DOHH2 (cell line): ENCODE results near the gene NUP62.

Source experiments
- H3F3A ChIP-seq: fragments of 200-600 bp; sonication (generic), shearing (Covaris generic); 2 replicates; pipeline ENCODE4 v1.6.0; 2016; ENCODE audit warnings: antibody characterized with exemption, mild to moderate bottlenecking; ENCODE audit not compliant: control insufficient read depth, insufficient read depth
- H3K27ac ChIP-seq: fragments of 200-600 bp; sonication (generic); 2 replicates; pipeline ENCODE4 v1.5.1; 2014; ENCODE audit warnings: low read depth, mild to moderate bottlenecking, low read length, moderate library complexity
- H3K27me3 ChIP-seq: fragments of 200-600 bp; sonication (generic); 2 replicates; pipeline ENCODE4 v1.6.1; 2014; ENCODE audit warnings: mild to moderate bottlenecking, low read length, mixed read lengths; ENCODE audit not compliant: control insufficient read depth
- H3K36me3 ChIP-seq: fragments of 200-600 bp; sonication (generic); 2 replicates; pipeline ENCODE4 v1.6.1; 2014; ENCODE audit warnings: mild to moderate bottlenecking, low read length, moderate library complexity, mixed read lengths; ENCODE audit not compliant: control insufficient read depth
- H3K4me1 ChIP-seq: fragments of 200-600 bp; sonication (generic); 2 replicates; pipeline ENCODE4 v1.6.1; 2014; ENCODE audit warnings: mild to moderate bottlenecking, low read length, mixed read lengths; ENCODE audit not compliant: control insufficient read depth
- H3K4me2 ChIP-seq: fragments of 200-600 bp; sonication (generic); 2 replicates; pipeline ENCODE4 v1.6.0; 2014; ENCODE audit warnings: mild to moderate bottlenecking, low read length, moderate library complexity
- H3K4me3 ChIP-seq: fragments of 200-600 bp; sonication (generic); 2 replicates; pipeline ENCODE4 v1.5.1; 2014; ENCODE audit warnings: mild to moderate bottlenecking, low read length, mixed read lengths
- H3K79me2 ChIP-seq: fragments of 200-600 bp; sonication (generic); 2 replicates; pipeline ENCODE4 v1.6.1; 2014; ENCODE audit warnings: mild to moderate bottlenecking, low read length, mixed read lengths; ENCODE audit not compliant: control insufficient read depth
- H3K9me2 ChIP-seq: fragments of 200-600 bp; sonication (generic); replicated peaks from 2 replicates; pipeline ENCODE4 v1.6.1; 2014; ENCODE audit warnings: mild to moderate bottlenecking, low read length, mixed read lengths; ENCODE audit not compliant: control insufficient read depth
- H3K9me3 ChIP-seq: fragments of 200-600 bp; sonication (generic); 2 replicates; pipeline ENCODE4 v1.6.1; 2014; ENCODE audit warnings: antibody characterized with exemption, low read length, mixed read lengths; ENCODE audit not compliant: control insufficient read depth, insufficient read depth
- H4K20me1 ChIP-seq: fragments of 200-600 bp; sonication (generic); 2 replicates; pipeline ENCODE4 v1.6.0; 2014; ENCODE audit warnings: low read depth, mild to moderate bottlenecking, antibody characterized with exemption, low read length, moderate library complexity; ENCODE audit not compliant: control insufficient read depth, insufficient read depth
- EZH2phosphoT487 ChIP-seq: fragments of 200-600 bp; sonication (generic); IDR thresholded peaks from 2 replicates; pipeline ENCODE4 v1.6.1; 2017; ENCODE audit warnings: borderline replicate concordance, mild to moderate bottlenecking, antibody characterized with exemption, low read length, moderate library complexity, mixed read lengths
- TF ChIP-seq, protein P1 (sequence below): fragments of 200-600 bp; sonication (generic); IDR thresholded peaks from one replicate; pipeline ENCODE4 v1.5.1; 2014; ENCODE audit warnings: antibody characterized with exemption, mild to moderate bottlenecking, low read depth, low read length; ENCODE audit not compliant: poor library complexity, severe bottlenecking

Gene NUP62

DNA sequence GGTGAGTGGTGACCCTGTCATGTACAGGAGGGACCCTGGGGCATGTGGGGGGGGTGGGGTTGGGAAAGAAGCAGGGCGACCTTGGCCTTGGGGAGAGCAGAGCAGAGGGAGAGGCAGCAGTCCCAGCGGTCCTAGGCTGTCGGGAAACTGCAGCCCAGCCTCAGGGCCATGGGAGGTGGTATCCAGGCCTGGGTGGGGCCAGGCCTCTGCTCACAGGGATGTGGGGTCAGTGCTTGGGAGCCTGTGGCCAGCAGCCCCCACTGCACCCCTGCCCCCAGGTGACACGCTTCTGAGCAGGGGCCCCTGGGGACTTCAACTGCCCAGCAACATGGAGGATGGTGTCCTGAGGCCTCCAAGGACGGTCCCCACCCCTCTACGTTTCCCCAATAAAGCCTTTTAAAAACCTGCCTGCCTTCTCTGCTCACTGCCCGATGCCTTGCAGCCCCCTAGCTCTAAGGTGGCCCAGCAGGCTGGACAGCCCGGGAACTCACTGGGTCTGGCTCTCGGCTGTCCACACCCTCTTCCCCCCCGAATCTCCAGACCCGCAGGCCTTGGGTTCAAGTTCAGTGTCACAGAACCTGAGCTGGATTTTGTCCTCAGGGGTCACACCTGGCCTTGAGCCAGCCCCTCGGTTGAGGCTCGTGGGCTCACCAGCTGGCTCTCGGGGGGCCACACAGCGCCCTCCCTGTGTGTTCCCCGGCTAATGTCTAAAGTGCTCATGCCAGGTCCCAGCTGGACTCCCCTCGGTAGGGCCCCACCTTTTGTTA is 68.8 kb downstream of the NUP62 start:
- peaks cover 29% of the 10 kb centered on the region for H3K79me2 ChIP-seq
- peaks cover 88% of the 10 kb centered on the region for H3K36me3 ChIP-seq
- no peak overlapping the region for H3K4me3 ChIP-seq
- no peak overlapping the region for H3K27ac ChIP-seq
- no peak overlapping the region for H3K4me2 ChIP-seq
- TF ChIP-seq EZH2phosphoT487 = no peak
- TF ChIP-seq, protein P1, sequence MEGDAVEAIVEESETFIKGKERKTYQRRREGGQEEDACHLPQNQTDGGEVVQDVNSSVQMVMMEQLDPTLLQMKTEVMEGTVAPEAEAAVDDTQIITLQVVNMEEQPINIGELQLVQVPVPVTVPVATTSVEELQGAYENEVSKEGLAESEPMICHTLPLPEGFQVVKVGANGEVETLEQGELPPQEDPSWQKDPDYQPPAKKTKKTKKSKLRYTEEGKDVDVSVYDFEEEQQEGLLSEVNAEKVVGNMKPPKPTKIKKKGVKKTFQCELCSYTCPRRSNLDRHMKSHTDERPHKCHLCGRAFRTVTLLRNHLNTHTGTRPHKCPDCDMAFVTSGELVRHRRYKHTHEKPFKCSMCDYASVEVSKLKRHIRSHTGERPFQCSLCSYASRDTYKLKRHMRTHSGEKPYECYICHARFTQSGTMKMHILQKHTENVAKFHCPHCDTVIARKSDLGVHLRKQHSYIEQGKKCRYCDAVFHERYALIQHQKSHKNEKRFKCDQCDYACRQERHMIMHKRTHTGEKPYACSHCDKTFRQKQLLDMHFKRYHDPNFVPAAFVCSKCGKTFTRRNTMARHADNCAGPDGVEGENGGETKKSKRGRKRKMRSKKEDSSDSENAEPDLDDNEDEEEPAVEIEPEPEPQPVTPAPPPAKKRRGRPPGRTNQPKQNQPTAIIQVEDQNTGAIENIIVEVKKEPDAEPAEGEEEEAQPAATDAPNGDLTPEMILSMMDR = no peak
- H3K27me3 ChIP-seq = no peaks in the 10 kb centered on the region
- H4K20me1 ChIP-seq = 0 out of 2 replicates have a peak, but pooled peaks cover 5% of the 10 kb centered on the region
- H3K4me1 ChIP-seq = peaks cover 8% of the 10 kb centered on the region
- no peaks in the 10 kb centered on the region for H3K9me2 ChIP-seq
- no peaks in the 10 kb centered on the region for H3K9me3 ChIP-seq
- H3F3A ChIP-seq = no peaks in the 10 kb centered on the region

DNA sequence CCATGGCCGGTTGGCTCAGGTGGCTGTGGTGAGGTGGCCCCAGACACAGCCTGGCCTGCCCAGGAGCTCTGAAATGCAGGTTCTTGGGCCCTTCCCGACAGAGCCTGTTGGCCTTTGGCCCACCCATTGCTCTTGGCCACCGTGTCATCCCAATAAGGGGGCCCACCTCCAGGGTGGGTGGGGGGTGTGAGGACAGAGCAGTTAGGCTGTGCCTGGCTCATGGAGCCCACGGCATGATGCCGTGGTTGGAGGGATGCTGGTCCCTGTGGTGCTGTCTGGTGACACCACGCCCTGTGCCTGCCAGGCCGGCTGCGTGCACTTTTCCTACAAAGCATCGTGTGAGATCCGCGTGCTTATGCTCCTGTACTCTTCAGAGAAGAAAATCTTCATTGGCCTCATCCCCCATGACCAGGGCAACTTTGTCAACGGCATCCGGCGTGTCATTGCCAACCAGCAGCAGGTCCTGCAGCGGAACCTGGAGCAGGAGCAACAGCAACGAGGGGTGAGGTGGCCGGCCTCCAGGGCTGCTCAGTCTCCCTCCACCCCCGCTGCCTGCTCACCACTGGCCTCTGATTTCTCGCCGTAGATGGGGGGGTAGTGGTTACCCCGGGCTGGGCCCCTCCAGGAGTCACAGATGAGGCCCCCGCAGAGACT is 69.5 kb downstream of the NUP62 start:
- no peak overlapping the region for H3K27ac ChIP-seq
- H3K79me2 ChIP-seq = peaks cover 25% of the 10 kb centered on the region
- no peaks in the 10 kb centered on the region for H3K9me3 ChIP-seq
- H3K36me3 ChIP-seq = peaks cover 90% of the 10 kb centered on the region
- no peaks in the 10 kb centered on the region for H3F3A ChIP-seq
- H3K4me3 ChIP-seq = no peak overlapping the region
- 0 out of 2 replicates have a peak, but pooled peaks cover 5% of the 10 kb centered on the region for H4K20me1 ChIP-seq
- TF ChIP-seq, protein P1 = no peak
- no peak for TF ChIP-seq EZH2phosphoT487
- peaks cover 1% of the 10 kb centered on the region for H3K4me1 ChIP-seq
- no peak overlapping the region for H3K4me2 ChIP-seq
- H3K9me2 ChIP-seq = no peaks in the 10 kb centered on the region
- no peaks in the 10 kb centered on the region for H3K27me3 ChIP-seq

DNA sequence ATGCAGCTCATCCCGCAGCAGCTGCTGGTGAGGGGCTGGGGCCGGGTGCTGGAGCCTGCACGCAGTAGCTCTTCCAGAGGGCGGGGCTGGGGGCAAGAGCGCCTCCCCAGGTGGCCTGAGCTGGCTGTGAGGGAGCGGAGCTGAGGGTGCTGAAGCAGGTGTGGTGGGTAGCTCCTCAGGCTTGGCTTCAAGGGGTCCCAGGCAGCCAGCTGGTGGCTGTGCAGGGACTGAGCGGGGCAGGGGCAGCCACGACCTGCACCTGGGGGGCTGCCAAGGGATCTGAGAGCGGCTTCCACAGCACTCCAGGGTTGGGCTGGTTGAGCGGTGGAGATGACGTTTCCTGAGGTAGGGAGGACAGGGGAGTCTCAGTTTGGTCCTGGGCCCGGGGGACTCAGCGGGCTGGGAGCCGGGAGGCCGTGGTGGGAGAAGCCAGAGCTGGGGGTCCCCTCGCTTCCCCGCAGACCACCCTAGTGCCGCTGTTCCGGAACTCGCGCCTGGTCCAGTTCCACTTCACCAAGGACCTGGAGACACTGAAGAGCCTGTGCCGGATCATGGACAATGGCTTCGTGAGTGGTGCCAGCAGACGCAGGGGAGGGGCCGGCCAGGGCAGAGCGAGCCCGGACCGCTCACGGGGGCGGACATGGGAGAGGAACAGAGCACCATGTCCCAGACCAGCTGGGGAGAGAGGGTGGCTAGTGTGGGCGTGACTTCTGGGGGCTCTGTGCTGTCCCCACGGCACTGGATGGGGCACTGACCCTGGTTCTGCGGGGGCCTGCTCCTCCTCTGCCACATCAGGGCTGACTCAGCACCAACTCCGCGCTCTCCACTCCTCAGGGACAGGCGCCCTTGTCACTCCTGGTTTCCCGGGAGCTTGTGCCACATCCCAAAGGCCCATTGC is 71.0 kb downstream of the NUP62 start:
- Histone ChIP-seq H3K4me2 (no peak overlapping the region), H4K20me1 (0 out of 2 replicates have a peak, but pooled peaks cover 2% of the 10 kb centered on the region), H3K27ac (no peak overlapping the region), H3K27me3 (no peaks in the 10 kb centered on the region), H3K36me3 (peaks cover 82% of the 10 kb centered on the region), H3K9me3 (no peaks in the 10 kb centered on the region), H3K79me2 (peaks cover 24% of the 10 kb centered on the region), H3K9me2 (no peaks in the 10 kb centered on the region), H3K4me1 (peaks cover 8% of the 10 kb centered on the region), H3K4me3 (no peak overlapping the region), H3F3A (no peaks in the 10 kb centered on the region)
- no peak for TF ChIP-seq EZH2phosphoT487
- TF ChIP-seq, protein P1 = no peak
